A673 (cell line): ENCODE data around the gene ENTHD1. TPM values are rescaled to one million over a fixed set of nuclear protein-coding genes. Genes with fewer than 3 reads are reported as not detected.

Experiments
- BruUV-seq: library from RNA; stranded (reverse); fragments of 400-500 nt; replicated peaks from 2 replicates; lab custom pipeline; 2021; lab: Mats Ljungman, UMichigan
- CTCF ChIA-PET: fragments of 300-600 bp; sonication (Branson Sonifier 250); formaldehyde crosslinking; loops from one replicate; lab custom pipeline; 2022; ENCODE audit warnings: antibody characterized with exemption; lab: Charles Lee
- POLR2A ChIA-PET: fragments of 300-600 bp; sonication (Branson Sonifier 250); formaldehyde crosslinking; loops from one replicate; lab custom pipeline; 2022; ENCODE audit warnings: antibody characterized with exemption; ENCODE audit not compliant: low non-redundant PET; lab: Charles Lee
- DNase-seq: peaks from one replicate; pipeline ENCODE4 v3.0.0-alpha.2; 2015; ENCODE audit warnings: low spot score
- H3K27ac ChIP-seq: fragments of 200-600 bp; sonication (generic); 2 replicates; pipeline ENCODE4 v1.5.1; 2016; ENCODE audit warnings: mixed run types, low read depth, mild to moderate bottlenecking, mixed read lengths, antibody characterized with exemption, low read length; ENCODE audit not compliant: poor library complexity, severe bottlenecking
- H3K27me3 ChIP-seq: fragments of 200-600 bp; sonication (generic); replicated peaks from 2 replicates; pipeline ENCODE4 v1.6.1; 2017; ENCODE audit warnings: mixed run types, low read depth, mild to moderate bottlenecking, mixed read lengths, antibody characterized with exemption, low read length; ENCODE audit not compliant: insufficient read depth, poor library complexity
- H3K36me3 ChIP-seq: fragments of 200-600 bp; sonication (generic); 2 replicates; pipeline ENCODE4 v1.6.1; 2016; ENCODE audit warnings: mixed run types, mild to moderate bottlenecking, mixed read lengths, antibody characterized with exemption, low read length; ENCODE audit not compliant: insufficient read depth, poor library complexity, severe bottlenecking
- H3K4me1 ChIP-seq: fragments of 200-600 bp; sonication (generic); 2 replicates; pipeline ENCODE4 v1.6.1; 2017; ENCODE audit warnings: mixed run types, mild to moderate bottlenecking, mixed read lengths, antibody characterized with exemption, low read length; ENCODE audit not compliant: insufficient read depth, poor library complexity, severe bottlenecking
- H3K4me3 ChIP-seq: fragments of 200-600 bp; sonication (generic); 2 replicates; pipeline ENCODE4 v1.5.1; 2016; ENCODE audit warnings: low read depth, mixed run types, mild to moderate bottlenecking, mixed read lengths, low read length; ENCODE audit not compliant: poor library complexity, severe bottlenecking
- H3K9me3 ChIP-seq: fragments of 200-600 bp; sonication (generic); 2 replicates; pipeline ENCODE4 v1.6.1; 2016; ENCODE audit warnings: mixed run types, low read depth, mild to moderate bottlenecking, mixed read lengths, antibody characterized with exemption, low read length; ENCODE audit not compliant: poor library complexity, severe bottlenecking
- EZH2 ChIP-seq: fragments of 200-600 bp; sonication (generic); IDR thresholded peaks from 2 replicates; pipeline ENCODE4 v1.6.1; 2017; ENCODE audit warnings: borderline replicate concordance, low read depth, mild to moderate bottlenecking, mixed read lengths, antibody characterized with exemption, low read length; ENCODE audit not compliant: poor library complexity, severe bottlenecking
- intact Hi-C: fragments of 100-400 bp; cut with micrococcal nuclease; formaldehyde crosslinking; loops from one replicate; pipeline ENCODE4 v1.10.0; 2022; ENCODE audit not compliant: unreplicated experiment
- total RNA-seq: library from RNA; stranded (reverse); gene quantifications from 2 replicates; pipeline ENCODE4 v1.2.3, GENCODE V29; 2021
- TF ChIP-seq, protein P1 (sequence below): fragments of 300-800, 200-600 bp; sonication (generic); conservative IDR thresholded peaks from 2 replicates; pipeline ENCODE4 v1.5.1; 2017; ENCODE audit warnings: low read depth, mild to moderate bottlenecking, antibody characterized with exemption, low read length, moderate library complexity, mixed read lengths

ENTHD1 gene
- total RNA-seq, 1 experiment from 2014 or later = not detected

DNA sequence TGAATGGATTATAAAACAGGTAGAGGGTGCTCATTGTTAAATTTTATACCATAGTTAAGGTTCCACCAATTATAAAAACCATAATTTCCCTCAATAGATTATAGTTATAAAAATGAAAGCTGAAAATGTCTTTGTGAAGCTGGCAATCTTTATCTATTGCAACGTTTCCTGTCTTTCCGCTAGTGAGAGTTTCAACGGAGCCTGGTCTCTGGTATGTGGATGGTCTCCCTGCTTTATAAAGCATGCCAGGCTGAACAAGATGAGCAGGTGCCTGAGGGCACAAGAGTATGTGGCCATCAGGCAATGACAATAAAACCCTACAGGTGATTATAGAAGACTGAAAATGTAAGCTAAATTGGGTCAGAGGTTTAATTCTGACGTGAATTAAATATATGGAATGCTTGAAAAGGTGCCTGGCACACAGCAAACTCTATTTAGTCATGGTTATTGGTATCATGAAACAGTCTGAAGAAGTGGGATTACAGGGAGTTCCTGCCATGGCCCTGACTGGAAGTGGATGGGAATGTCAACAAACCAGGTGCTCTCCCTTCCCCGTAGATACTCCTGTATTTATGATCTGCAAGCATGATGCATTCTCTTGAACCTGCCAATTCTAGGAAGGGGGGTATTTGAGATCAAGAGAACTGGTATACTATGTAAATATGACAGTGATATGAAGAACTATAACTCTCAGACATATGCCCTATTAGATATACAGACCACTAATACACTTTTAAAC lies 115.7 kb downstream of the ENTHD1 start:
- TF ChIP-seq EZH2 = no peak
- TF ChIP-seq, protein P1, sequence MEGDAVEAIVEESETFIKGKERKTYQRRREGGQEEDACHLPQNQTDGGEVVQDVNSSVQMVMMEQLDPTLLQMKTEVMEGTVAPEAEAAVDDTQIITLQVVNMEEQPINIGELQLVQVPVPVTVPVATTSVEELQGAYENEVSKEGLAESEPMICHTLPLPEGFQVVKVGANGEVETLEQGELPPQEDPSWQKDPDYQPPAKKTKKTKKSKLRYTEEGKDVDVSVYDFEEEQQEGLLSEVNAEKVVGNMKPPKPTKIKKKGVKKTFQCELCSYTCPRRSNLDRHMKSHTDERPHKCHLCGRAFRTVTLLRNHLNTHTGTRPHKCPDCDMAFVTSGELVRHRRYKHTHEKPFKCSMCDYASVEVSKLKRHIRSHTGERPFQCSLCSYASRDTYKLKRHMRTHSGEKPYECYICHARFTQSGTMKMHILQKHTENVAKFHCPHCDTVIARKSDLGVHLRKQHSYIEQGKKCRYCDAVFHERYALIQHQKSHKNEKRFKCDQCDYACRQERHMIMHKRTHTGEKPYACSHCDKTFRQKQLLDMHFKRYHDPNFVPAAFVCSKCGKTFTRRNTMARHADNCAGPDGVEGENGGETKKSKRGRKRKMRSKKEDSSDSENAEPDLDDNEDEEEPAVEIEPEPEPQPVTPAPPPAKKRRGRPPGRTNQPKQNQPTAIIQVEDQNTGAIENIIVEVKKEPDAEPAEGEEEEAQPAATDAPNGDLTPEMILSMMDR = no peak
- H3K27ac ChIP-seq = no peak overlapping the region
- BruUV-seq = no TSS peak
- H3K27me3 ChIP-seq = peaks cover 47% of the 10 kb centered on the region
- no peaks in the 10 kb centered on the region for H3K4me1 ChIP-seq
- H3K4me3 ChIP-seq = no peak overlapping the region
- intact Hi-C loops = no loop called here
- ChIA-PET POLR2A (no interaction called here), CTCF (no interaction called here)
- H3K9me3 ChIP-seq = no peaks in the 10 kb centered on the region
- H3K36me3 ChIP-seq = no peaks in the 10 kb centered on the region
- DNase-seq = no peak

DNA sequence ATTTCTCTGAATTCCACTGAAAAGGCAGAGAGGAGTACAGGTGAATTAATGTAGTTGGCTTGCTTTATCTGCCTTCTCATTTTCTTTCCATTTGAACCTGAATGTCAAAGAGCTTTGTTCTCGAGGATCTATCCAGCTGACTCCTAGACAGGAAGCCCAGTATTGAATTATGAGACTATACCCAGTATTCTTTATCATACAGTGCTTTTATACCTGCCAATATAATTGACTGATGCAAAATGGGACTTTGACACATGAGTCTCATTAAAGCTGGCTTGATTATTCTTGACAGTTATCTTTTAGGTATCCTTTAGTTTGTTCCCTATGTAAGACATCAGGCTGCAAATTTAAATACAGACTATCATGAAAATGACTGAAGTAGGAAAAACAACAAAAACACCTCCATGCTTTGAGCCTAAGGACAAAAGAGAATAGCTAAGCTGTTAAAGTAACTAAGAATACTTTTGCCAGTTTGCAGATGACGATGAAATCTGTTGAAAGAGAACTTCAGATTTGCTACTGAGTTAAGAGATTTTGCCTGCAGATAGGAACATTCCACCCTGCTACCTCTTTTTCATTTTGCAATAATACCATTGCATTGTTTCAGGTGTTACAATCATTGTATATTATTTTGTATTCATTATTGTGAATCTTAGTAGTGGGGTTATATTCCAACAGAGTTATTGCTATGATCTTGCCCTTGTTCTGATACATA lies 117.1 kb downstream of the ENTHD1 start:
- Histone ChIP-seq H3K4me3 (no peak overlapping the region), H3K27me3 (peaks cover 44% of the 10 kb centered on the region), H3K9me3 (no peaks in the 10 kb centered on the region), H3K27ac (no peak overlapping the region), H3K36me3 (no peaks in the 10 kb centered on the region), H3K4me1 (no peaks in the 10 kb centered on the region)
- no peak for TF ChIP-seq EZH2
- TF ChIP-seq, protein P1 = no peak
- no TSS peak for BruUV-seq
- DNase-seq = no peak
- ChIA-PET CTCF (no interaction called here), POLR2A (no interaction called here)
- intact Hi-C loops = no loop called here

DNA sequence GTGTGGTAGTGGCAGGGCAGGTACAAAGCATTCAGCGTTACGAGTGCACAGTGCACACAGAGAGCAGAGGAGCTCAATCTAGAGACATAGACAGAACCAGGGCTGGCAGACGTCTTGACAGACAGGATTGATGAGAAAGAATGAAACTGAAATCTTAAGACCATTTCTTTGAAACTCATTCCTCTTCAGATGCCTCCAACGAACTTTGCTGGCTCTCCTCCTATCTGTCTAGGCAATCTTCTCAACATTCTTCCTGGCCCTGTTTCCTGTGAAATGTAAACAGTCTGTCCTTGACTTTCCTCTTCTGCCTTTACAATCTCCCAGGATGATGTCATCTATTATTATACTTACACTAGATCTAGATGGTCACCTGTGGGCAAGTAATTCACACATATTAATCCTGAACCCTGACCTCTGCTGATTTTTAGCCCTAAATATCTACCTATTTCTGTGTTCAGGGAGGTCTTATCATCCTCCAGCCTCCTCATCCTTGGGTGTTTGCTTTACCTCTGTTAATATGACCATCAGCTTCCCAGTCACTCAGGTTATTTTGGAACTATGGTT lies 119.5 kb downstream of the ENTHD1 start:
- Histone ChIP-seq H3K27me3 (peaks cover 61% of the 10 kb centered on the region), H3K9me3 (no peaks in the 10 kb centered on the region), H3K4me1 (no peaks in the 10 kb centered on the region), H3K27ac (no peak overlapping the region), H3K36me3 (no peaks in the 10 kb centered on the region), H3K4me3 (no peak overlapping the region)
- ChIA-PET POLR2A (no interaction called here), CTCF (no interaction called here)
- BruUV-seq = no TSS peak
- TF ChIP-seq, protein P1 = no peak
- TF ChIP-seq EZH2 = no peak
- no peak for DNase-seq
- intact Hi-C loops = no loop called here
